Mucosa of rectum (tissue), 2 donors: Measurements from ENCODE around the gene TSEN34.
"Not testable (repeated sequence)": the region's sequence is repeated elsewhere in the genome, so short reads cannot be mapped to it uniquely, and the experiment has no call there.

ENCODE experiments used
- H3K27ac ChIP-seq, 2 donors: one replicate each; pipeline ENCODE4 v1.7.0; 2013; ENCODE audit warnings: inconsistent platforms in 2 of 2, low read depth in 2 of 2, low read length in 2 of 2
- H3K27me3 ChIP-seq, 2 donors: one replicate each; pipeline ENCODE4 v1.7.0; 2013; ENCODE audit warnings: low read length in 2 of 2; ENCODE audit not compliant: control insufficient read depth in 2 of 2, insufficient read depth in 2 of 2
- H3K36me3 ChIP-seq, 2 donors: one replicate each; pipeline ENCODE4 v1.7.0; 2013; ENCODE audit warnings: low read length in 2 of 2; ENCODE audit not compliant: control insufficient read depth in 2 of 2, insufficient read depth in 2 of 2
- H3K4me1 ChIP-seq, 2 donors: one replicate each; pipeline ENCODE4 v1.7.0; 2013; ENCODE audit warnings: low read length in 2 of 2, mild to moderate bottlenecking in 1 of 2; ENCODE audit not compliant: control insufficient read depth in 2 of 2, insufficient read depth in 2 of 2
- H3K4me3 ChIP-seq, 2 donors: one replicate each; pipeline ENCODE4 v1.7.0; 2013; ENCODE audit warnings: low read length in 2 of 2
- H3K9ac ChIP-seq, 2 donors: one replicate each; pipeline ENCODE4 v1.7.0; 2013; ENCODE audit warnings: low read length in 2 of 2, low read depth in 1 of 2, mild to moderate bottlenecking in 1 of 2
- H3K9me3 ChIP-seq, 2 donors: one replicate each; pipeline ENCODE4 v1.7.0; 2013; ENCODE audit warnings: low read length in 2 of 2; ENCODE audit not compliant: control insufficient read depth in 2 of 2
- donor health status: healthy.
- donor health status: Normal muscosa, but diverticular disease.

The TSEN34 gene

DNA sequence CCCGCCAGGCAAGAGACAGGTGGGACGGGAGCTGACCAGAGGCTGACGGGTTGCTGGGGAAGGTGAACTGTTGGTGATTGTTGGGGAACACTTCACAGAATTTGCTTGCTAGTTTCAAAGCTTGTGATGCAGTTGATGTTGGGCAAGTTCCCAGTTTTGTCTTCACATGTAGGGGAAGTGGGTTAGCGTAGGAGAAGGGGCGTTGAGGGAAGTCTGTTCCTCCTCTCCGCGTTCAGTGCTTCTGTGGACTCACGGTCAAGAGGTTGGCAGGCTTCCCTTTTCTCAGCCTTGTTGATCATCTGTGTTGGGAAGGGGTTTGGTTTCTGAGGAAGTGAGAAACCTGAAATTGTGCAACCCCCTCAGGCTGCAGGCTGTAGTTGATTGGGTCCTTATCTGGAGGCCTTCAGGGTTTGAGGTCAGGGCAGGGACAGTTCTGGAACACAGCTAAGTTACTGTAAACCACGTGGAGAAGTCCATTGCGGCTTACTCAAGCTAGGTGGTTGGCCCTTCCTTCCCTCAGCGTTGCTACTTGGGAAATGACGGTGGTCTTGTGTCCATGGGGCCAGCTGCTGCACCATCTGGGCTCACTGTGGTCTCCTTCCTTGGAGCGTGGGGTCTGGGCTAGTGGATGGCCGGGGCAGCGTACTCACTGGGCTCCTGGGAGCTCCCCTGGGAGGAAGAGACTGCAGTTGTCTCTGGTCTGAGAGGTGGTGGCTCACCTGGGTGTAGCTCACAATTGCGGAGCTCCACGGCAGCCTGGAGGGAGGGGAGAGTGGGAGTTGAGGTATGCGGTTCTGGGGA is 17.1 kb downstream of the TSEN34 start:
- H3K27ac ChIP-seq: peak overlapping the region; percentile 82 to 87
- H3K27me3 ChIP-seq: no peaks in the 10 kb centered on the region
- peaks cover 29 to 47% of the 10 kb centered on the region in 2 donors for H3K36me3 ChIP-seq
- H3K4me1 ChIP-seq: peaks cover 39 to 66% of the 10 kb centered on the region in 2 donors
- H3K9ac ChIP-seq: no peak overlapping the region
- no peak overlapping the region for H3K4me3 ChIP-seq
- no peaks in the 10 kb centered on the region for H3K9me3 ChIP-seq

DNA sequence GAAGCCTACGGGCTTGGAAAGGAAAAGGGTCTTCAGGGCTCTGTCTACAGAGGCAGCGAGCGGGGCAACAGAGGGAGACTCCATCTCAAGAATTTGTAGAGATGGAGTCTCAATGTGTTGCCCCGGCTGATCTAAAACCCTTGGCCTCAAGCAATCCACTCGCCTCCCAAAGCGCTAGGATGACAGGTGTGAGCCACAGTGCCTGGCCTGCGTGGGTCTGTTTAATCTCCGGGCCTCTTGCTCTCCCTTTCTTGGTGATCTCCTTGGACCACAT is 17.6 kb downstream of the TSEN34 start:
- peak overlapping the region; percentile 82 to 87 for H3K27ac ChIP-seq
- H3K4me3 ChIP-seq: no peak overlapping the region
- H3K9me3 ChIP-seq: no peaks in the 10 kb centered on the region
- H3K36me3 ChIP-seq: peaks cover 26 to 44% of the 10 kb centered on the region in 2 donors
- no peaks in the 10 kb centered on the region for H3K27me3 ChIP-seq
- peaks cover 36 to 61% of the 10 kb centered on the region in 2 donors for H3K4me1 ChIP-seq
- H3K9ac ChIP-seq: peak overlapping the region in 1 of 2 donors; percentile 69

DNA sequence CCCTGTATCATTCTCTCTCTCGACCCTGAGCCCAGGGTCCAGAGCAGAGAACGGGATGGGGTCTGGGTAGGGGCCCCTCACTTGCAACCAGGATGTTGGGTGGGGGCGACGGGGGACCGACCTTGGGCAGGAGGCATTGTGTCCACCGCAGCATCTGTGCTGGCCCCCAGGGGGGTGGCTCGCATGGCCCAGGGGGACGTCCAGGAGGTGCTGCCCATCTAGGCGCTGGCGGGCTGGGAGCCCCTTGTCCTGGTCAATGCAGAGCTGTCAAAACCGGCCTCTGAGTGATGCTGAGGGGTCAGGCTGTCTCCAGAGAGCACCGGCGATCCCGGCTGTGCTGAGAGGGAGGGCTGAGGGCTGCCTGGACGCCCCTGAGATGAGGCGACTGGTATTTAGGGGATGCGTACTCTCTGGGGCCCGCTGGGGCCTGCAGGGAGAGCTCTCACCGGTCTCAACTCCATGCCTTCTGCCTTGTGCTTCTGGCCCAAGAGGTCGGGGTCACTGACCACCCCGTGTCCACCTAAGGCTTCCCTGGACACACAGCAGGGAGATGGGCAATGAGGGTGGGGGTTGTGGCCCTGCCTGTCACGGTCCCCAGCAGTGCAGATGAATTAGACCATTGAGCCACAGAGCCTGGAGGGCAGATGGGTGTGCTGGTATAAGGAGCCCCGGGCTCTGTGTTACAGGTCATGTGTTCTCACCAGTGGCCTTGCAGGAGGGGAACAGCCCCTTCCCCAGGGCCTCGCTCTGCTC is 18.1 kb downstream of the TSEN34 start:
- Histone ChIP-seq H3K4me1 (peaks cover 36 to 61% of the 10 kb centered on the region in 2 donors), H3K9ac (peak overlapping the region; percentile 49 to 69), H3K27ac (peak overlapping the region; percentile 82 to 87), H3K36me3 (peaks cover 26 to 41% of the 10 kb centered on the region in 2 donors), H3K9me3 (no peaks in the 10 kb centered on the region), H3K4me3 (peak overlapping the region in 1 of 2 donors; percentile 24), H3K27me3 (no peaks in the 10 kb centered on the region)

DNA sequence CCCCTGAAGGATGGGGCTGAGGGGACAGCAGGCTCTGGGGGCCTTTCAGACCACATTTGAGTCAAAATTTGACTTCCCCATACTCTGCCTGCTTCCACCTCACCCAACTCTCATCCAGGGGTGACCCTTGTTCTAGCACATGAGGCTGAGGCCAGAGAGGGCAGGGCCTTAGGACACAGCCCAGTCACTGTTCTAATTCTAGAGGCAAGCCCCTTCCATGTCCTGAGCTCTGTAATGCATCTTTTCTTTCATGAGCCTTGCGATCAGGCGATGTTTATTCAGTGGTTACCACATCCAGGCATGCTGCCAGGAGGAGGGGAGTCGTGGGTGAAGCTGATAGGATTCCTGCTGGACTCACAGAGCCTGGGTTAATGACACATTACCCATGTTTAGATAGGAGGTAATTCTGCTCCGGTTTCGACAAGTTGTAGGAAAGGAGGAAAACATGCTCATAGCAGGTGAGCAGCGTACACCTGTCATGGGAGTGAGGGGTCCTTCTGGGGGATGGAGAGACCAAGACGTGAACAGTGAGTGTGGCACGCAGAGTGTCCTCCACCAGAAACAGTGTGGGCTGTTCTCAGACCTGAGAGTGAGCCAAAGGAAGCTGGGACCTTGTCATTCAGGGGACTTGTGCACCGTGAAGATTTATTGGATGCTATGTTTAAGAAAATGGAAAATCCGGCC is 18.8 kb downstream of the TSEN34 start:
- Histone ChIP-seq H3K9ac (peak overlapping the region; percentile 58 to 69), H3K27ac (peak overlapping the region; percentile 82 to 87), H3K4me3 (peak overlapping the region in 1 of 2 donors; percentile 53), H3K4me1 (peaks cover 36 to 59% of the 10 kb centered on the region in 2 donors), H3K9me3 (no peaks in the 10 kb centered on the region), H3K36me3 (peaks cover 24 to 34% of the 10 kb centered on the region in 2 donors), H3K27me3 (no peaks in the 10 kb centered on the region)

DNA sequence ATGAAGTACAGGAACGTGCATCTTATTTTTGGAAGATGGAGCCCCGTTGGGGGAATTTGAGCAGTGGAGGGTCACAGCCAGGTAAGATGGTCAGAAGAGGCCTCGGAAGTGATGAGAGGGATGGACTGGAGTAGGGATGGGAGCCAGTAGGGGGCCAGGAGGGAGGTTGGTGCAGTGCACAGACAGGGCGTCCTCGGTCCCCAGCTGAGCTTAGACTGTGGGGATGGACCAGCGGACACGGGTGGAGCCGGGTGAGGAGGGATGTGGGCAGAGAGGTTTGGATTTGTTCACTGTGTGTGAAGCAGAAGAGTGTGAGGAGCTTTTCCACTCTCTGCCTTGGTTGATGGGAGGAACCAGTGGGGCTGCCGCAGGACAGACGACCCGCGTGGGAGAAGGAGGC is 20.1 kb downstream of the TSEN34 start:
- no peaks in the 10 kb centered on the region for H3K9me3 ChIP-seq
- H3K9ac ChIP-seq: peak overlapping the region; percentile 44 to 47
- peaks cover 15 to 21% of the 10 kb centered on the region in 2 donors for H3K36me3 ChIP-seq
- H3K27me3 ChIP-seq: no peaks in the 10 kb centered on the region
- H3K4me3 ChIP-seq: peak overlapping the region in 1 of 2 donors; percentile 53
- H3K27ac ChIP-seq: peak overlapping the region; percentile 82 to 87
- H3K4me1 ChIP-seq: peaks cover 33 to 50% of the 10 kb centered on the region in 2 donors

DNA sequence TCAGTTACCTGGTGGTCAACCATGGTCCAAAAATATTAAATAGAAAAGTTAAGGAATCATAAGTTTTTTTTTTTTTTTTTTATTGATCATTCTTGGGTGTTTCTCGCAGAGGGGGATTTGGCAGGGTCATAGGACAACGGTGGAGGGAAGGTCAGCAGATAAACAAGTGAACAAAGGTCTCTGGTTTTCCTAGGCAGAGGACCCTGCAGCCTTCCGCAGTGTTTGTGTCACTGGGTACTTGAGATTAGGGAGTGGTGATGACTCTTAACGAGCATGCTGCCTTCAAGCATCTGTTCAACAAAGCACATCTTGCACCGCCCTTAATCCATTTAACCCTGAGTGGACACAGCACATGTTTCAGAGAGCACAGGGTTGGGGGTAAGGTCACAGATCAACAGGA is 23.1 kb downstream of the TSEN34 start:
- not testable (repeated sequence) for H3K27me3 ChIP-seq, H3K9me3 ChIP-seq, H3K27ac ChIP-seq, H3K36me3 ChIP-seq, H3K9ac ChIP-seq, H3K4me3 ChIP-seq
- H3K4me1 ChIP-seq: peaks cover 20 to 22% of the 10 kb centered on the region in 2 donors

DNA sequence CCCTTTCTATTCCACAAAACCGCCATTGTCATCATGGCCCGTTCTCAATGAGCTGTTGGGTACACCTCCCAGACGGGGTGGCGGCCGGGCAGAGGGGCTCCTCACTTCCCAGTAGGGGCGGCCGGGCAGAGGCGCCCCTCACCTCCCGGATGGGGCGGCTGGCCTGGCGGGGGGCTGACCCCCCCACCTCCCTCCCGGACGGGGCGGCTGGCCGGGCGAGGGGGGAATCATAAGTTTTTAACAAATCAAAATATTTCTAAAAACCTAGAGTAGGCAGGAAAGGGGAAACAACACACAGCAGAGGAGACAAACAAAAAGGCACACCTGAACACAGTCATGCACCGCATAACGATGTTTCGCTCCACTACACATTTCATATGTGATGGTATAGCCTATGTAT is 23.6 kb downstream of the TSEN34 start:
- H3K4me3 ChIP-seq, H3K36me3 ChIP-seq, H3K27ac ChIP-seq: not testable (repeated sequence)

DNA sequence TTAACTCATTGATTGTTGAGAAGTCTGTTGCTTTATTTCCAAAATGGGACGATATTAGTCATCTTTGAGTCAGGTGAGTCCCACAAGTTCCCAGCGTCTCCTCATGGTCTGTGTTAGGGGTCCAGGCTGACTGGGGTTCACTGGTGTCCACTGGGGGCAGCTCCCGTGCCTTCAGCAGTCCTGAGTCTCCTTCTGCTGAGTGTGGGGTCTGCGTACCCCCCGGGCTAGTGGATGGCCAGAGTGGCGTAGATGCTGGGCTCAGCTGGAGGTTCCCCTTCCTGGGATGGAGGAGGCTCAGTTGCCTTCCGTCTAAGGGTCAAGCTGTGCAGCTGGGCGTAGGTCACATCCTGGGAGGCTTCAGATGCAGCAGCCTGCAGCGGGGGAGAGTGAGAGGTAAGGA is 25.8 kb downstream of the TSEN34 start:
- no peak overlapping the region for H3K9ac ChIP-seq
- H3K4me3 ChIP-seq: no peak overlapping the region
- no peaks in the 10 kb centered on the region for H3K9me3 ChIP-seq
- H3K27ac ChIP-seq: no peak overlapping the region
- H3K4me1 ChIP-seq: no peaks in the 10 kb centered on the region
- no peaks in the 10 kb centered on the region for H3K36me3 ChIP-seq
- no peaks in the 10 kb centered on the region for H3K27me3 ChIP-seq

More for the DNA sequence above, 23.6 kb downstream of the TSEN34 start:
- peaks cover 15 to 17% of the 10 kb centered on the region in 2 donors for H3K4me1 ChIP-seq
- H3K9ac ChIP-seq, H3K9me3 ChIP-seq, H3K27me3 ChIP-seq: not testable (repeated sequence)

DNA sequence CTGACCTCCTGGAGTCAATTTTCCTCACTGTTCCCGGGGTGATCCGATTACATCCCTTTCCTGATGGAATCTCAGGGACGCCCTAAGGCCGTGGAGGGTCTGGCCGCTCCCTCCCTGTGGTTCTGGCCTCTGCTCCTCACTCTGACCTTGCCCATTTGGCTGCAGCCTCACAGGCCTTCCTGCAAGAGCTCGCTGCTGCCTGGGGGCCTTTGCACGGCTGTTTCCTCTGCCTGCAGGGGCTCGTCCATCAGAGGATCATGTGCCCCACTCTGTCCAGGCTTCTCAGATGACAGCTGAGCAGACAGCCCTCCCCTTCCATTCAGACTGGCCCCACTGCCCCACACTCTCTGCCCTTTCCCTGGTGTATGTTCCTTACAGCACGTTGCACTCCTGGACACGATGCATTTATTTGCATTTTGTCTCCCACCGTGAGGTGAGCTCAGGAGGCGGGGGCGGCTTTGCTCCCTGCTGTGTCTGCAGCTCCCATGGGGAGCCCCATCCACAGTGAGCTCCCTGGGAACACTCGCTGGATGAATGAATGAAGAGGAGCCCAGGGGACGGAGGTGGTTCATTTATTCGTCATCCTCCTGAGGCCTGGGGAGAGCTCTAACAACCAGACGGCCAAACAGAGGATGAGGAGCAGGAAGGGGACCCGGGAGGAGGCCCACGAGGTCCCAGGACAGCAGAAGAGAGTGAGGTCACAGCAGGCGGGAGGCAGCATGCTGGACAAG is 26.6 kb downstream of the TSEN34 start:
- not testable (repeated sequence) for H3K27ac ChIP-seq, H3K27me3 ChIP-seq, H3K9ac ChIP-seq, H3K36me3 ChIP-seq, H3K4me3 ChIP-seq, H3K9me3 ChIP-seq, H3K4me1 ChIP-seq
